Stimulated activated CD4-positive, alpha-beta T cell treated with anti-CD3 and anti-CD28 coated beads, Interleukin-2, amount 100 ng/mL, for 4 hours (primary cell): ENCODE data around the gene CLINT1.
"Not testable (repeated sequence)": the region's sequence is repeated elsewhere in the genome, so short reads cannot be mapped to it uniquely, and the experiment has no call there.

ENCODE experiments used
- DNase-seq: peaks from one replicate; pipeline ENCODE4 v3.0.0-alpha.2; 2020; ENCODE audit warnings: low read depth

Gene CLINT1

DNA sequence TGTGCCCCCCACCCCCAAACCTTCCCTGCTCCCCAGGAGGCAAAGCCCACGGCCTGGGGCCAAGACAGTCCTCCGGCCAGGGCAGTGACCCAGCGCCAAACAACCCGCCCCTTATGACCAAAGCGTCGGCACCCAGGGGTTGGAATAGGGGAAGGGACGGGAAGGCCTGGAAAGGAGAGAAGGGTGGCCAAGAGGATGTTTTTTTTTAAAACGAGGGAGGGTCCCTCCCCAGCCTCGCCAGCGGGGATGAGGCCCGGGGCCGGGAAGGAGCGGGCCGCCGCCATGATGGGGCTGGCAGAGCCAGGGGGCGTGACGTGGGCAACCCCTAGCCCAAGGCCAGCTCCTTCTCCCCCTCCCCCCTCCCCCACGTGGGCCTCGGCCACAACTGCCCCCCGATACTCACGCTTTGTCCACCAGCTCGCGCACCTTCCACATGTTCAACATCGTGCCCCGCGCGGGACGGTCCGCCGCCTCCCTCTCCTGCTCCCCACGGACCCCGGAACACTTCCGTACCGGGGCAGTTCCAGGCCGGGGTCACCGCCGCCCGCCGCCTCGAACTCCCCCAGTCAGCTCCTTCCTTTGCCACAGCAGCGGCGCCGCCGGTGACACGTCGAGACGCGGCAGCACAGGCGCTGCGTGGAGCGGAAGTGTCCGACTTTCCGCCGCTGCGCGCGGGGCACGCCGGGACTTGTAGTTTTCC, at the start of gene CLINT1:
TSS of gene CLINT1 (minus strand) at position 619 of the 700 bp plus-strand sequence. CDS start at position 444, 175 bp downstream.
- peak; percentile 83 for DNase-seq

DNA sequence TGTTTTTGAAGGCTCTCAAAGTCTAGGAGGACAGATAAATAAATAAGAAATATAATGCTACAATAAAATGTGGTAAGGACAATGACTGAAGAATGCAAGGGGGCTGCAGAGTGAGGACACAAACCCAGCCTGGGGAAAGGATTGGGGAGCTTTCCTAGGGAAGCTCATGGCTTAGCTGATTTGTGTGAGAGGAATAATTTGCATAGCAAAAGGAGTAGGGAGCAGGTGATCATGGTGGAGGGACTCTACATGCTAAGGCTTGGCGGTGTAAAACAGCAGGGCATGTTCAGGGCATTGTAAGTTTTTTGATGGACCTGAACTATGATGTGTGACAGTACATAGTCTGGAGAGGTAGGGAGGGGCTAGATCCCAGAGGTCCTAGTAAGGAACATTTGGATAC, 49.5 kb upstream of the CLINT1 start:
- DNase-seq: no peak

DNA sequence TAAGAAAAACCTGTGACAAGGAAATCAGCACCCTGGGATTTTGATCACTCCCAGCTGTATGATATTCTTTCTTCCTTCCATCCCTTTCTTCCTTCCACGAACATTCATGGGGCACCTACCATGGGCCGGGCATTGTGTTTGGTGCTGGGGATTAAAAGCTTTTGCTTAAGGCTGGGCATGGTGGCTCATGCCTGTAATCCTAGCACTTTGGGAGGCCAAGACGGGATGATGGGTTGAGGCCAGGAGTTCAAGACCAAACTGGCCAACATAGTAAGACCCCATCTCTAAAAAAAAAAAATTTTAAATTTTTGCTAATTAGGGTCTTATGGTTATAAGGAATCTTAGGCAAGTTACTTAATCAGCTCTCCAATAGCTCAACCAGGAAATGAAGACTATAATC, 48.5 kb upstream of the CLINT1 start:
- no peak for DNase-seq

DNA sequence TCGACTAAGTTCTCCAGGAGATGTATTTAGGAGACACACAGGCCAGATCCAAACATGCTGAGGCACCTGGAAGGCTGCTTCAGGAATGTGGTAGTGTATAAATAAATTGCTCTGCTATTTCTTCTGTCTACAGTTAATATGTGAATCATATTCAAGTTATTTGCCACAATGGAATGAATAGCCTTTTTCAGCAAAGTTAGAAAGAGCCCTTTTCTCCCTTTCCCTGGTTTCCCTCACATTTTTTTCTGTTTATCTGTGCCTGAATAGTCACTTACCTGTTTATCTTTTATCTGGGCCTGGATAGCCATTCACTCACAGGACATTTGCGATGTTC, 44.1 kb upstream of the CLINT1 start:
- no peak for DNase-seq

DNA sequence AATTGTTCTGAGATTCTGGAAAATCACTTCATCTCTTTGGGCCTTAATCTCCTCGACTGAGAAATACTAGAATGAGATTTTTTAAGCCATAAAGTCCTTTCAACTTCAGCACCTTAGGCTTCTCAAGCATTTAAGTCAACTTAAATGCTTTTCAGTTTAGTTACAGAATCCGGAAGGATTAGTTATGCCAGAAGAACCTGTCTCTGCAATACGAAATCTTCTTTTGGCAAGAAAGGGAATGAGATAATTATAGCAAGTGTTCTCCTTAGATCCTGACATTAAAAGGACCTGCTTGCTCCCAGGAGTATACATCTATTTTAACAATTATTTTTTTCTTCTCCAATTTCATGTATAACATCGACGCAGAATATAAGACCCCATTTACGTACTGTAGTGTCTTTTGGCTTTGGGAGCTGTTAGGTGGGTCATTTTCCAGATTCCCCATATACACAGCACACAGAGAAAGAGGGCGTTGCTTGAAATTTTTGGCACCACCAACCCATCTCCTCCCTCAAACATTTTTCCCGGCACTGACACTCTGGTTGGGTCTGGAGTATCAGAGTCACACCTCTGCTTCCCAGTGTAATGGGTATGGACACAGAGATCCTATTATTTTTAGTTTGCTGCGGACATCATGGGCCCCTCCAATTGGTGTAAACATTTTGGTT, 43.6 kb upstream of the CLINT1 start:
- no peak for DNase-seq

DNA sequence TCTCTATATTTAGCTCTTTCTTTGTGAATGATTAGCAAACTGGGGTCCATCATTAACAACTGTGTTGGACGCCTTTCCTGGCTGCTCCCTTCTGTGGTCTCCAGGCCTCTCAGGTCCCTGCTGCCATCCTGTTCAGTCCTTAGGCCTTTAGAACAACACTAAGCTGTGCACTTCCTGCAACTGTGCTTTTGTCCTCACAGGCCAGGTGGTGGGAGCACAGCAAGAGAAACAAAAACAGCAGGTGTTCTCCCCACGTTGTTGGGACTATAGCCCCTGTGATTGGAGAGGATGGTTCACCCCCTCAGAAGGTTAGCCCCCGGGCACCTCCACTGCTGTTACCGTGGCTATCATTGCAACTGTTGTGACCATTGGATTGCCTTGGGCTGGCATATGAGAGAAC, 41.7 kb upstream of the CLINT1 start:
- DNase-seq: no peak

DNA sequence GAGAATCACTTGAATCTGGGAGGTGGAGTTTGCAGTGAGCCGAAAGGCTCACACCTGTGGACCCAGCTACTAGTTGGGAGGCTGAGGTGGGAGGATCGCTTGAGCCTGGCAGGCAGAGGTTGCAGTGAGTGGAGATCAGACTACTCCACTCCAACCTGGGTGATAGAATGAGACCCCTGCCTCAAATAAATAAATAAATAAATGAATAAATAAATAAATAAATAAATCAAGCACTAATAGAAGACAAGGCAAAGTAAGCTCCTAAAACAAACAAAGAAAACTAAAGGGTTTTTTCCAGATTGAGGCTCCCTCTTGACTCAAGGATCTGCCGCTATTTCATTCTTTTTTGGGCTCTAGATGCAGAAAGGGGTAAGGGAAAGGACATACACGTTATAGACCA, 34.7 kb upstream of the CLINT1 start:
- no peak for DNase-seq

DNA sequence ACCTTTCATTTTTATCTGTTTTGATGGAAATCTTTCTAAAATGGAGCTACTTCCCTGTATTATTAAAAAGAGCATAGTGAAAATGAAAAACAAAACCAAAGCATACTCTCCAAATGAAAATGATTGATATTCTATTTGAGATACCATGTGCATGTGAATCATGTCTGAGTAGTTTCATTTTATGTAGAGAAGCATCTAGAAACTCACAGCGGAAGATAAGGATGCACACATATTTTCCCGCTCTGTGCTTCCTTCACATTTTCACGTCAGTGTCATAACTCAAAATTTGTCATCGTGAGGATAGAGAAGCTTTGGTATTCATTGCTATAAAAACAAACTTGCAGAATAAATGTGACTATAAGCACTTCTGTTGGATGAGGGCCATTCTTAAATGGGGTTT, 34.0 kb upstream of the CLINT1 start:
- DNase-seq: no peak

DNA sequence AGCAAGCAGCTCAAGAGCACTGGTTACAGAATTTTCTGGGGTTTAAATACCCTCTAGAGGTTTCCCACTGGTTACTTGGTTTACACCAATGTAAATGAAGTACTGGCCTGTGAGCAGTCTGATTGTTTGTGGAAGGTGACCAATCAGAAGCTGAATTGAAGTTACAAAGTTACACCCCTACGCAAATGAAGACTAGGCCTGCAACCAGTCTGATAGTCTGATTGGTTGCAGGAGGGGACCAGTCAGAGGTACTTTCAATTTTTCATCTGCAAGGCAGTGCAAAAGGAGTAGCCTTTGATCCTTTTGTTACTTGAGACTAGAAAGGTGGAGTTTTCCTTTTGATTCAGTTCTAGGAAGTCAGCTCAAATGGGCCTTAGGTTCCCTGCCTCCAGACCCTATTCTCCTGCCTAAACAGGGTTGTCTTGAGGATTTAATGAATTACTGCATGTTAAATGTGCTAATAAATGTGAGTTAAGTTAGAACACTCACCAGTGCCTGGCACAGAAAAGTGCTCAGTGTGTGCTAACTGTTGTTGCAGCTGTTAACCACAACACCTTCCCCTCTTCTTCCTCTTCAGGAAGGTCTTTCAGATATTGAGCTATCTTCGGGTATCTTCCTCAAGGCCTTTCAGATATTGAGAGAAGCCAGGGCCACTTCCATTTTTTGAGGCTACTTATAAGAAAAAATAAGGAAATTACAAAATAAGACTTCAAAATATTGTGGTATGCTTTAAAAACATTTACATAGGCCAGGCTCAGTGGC, 32.1 kb upstream of the CLINT1 start:
- no peak for DNase-seq

DNA sequence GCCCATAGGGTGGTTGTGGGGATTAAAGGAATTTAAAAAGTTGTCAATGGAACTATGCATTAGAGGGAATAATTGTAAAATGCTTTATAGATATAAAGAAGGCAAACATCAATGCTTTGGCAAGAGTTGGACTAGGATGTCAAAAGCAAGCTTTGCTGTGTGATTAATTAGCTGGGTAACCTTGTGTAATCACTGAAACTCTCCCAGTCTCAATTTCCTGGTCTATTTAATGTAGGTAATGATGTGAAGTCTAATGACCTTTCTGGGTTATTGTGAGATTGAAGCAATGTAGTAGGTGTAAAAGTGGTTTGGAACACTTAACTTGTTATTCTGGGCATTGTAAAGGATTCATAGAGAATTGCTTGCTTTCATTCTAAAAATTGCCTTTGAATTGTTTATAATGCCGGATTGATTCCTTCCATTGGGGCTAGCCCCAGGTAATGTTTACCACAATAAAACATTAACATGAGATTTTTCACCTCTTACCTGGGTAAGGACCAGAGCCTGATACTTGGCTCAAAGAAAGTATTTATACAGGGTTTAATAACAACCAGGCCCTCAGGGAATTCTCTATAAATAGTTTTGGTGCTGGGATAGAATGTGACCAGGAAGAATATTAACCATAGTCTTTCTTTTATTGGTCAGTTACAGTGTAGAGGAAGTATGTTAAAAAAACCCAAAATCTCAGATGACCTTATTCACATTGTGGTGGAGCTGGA, 30.0 kb upstream of the CLINT1 start:
- DNase-seq: no peak

DNA sequence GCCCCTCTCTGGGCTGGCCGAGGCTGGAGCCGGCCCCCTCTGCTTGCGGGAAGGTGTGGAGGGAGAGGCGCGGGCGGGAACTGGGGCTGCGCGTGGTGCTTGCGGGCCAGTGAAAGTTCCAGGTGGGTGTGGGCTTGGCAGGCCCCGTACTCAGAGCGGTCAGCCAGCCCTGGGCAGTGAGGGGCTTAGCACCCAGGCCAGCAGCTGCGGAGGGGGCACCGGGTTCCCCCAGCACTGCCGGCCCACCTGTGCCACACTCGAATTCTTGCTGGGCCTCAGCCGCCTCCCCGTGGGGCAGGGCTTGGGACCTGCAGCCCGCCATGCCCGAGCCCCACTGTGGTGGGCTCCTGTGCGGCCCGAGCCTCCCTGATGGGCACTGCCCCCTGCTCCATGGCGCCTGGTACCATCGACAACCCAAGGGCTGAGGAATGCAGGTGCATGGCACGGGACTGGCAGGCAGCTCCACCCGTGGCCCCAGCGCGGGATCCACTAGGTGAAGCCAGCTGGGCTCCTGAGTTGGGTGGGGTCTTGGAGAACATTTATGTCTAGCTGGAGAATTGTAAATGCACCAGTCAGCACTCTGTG, 27.9 kb upstream of the CLINT1 start:
- no peak for DNase-seq

DNA sequence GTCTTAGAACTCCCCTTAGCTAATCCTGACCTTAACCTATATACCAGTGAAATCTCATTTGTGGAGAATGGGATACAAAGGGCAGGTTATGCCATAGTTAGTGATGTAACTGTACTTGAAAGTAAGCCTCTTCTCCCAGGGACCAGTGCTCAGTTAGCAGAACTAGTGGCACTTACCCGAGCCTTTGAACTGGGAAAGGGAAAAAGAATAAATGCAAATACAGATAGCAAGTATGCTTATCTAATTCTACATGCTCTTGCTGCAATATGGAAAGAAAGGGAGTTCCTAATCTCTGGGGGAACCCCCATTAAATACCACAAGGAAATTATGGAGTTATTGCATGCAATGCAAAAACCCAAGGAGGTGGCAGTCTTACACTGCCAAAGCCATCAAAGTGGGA, 26.1 kb upstream of the CLINT1 start:
- not testable (repeated sequence) for DNase-seq

DNA sequence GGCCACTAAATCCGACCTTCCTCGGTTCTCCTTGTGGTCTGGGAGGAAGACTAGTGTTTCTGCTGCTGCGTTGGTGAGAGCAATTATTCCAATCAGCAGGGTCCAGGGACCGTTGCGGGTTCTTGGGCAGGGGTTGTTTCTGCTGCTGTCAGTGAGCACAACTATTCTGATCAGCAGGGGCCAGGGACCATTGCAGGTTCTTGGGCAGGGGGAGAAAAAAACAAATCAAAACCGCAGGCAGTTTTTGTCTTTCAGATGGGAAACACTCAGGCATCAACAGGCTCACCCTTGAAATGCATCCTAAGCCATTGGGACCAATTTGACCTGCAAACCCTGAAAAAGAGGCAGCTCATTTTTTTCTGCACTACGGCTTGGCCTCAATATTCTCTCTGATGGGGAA, 22.6 kb upstream of the CLINT1 start:
- DNase-seq: not testable (repeated sequence)

DNA sequence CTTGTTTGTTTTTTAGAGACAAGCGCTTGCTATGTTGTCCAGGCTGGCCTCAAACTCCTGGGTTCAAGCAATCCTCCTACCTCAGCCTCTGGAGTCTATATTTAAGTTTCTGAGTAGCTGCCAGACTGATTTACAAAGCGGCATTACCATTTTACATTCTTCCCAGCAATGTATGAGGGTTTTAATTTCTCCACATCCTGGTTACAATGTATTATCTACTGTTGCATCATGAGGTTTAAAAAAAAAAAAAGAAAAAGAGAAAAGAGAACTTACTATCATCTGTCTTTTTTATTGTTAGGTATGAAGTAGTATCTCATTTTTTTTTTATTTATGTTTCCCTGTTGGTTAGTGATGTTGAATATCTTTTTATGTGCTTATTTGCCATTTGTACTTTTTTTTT, 18.9 kb upstream of the CLINT1 start:
- no peak for DNase-seq

DNA sequence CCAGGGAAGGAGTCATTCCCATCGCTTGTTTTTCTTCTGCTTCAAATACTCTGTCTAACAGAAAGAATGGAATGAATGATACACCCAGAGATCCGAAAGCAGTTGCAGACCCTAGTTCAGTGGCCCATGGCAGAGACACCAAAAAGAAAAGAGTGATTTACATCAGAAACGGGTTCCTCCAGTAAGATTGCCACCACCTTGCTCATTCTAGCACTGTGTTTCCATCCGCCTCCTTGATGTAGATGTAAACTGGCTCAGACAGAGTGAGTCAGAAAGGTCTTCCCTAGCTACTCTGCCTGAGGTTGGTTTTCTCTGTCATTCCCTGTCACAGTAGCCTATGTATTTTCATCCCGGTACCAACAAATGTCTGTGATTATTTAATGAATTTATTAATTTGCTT, 15.9 kb upstream of the CLINT1 start:
- DNase-seq: no peak

DNA sequence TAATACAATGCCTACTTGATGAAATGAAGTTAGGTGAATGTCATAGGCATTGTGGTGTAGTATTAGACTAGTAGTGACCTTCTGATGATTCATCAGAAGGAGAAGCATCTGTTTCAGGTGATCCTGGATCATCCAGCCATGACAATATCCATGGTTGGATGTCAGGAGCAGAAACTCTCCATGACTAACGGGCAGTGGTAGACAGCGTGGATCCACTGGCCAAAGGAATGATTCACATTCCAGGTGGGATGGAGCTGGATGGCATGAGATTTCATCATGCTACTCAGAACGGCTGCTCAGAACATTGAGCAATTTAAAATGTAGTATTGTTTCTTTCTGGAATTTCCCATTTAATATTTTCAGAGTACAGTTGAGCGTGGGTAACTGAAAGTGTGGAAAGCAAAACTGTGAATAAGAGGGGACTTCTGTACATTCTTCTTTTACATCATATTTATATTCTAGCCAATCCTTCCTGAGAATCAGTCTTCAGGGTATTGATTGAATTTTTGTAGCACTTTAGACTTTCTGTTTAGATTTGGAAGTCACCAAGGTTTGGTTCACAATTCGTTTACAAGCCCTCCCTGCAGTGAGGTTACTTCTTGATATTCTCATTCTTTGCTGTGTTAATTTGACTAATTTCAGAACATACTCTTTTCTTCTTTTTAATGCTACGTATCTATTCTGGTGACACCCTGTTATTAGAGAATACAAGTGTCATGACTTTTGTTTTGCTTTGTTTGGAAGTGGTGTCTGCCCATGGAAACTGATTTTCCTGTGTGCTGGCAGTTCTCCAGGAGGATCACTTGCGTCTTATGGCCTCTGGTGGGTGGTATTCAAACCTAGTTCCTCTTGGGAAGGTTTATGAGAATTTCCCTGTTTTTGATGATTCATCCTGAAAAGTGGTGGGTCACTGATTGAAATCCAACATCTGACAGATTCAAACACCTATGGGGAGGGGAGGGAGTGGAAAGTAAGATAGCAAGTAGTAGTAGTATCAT, 12.2 kb upstream of the CLINT1 start:
- DNase-seq: no peak

DNA sequence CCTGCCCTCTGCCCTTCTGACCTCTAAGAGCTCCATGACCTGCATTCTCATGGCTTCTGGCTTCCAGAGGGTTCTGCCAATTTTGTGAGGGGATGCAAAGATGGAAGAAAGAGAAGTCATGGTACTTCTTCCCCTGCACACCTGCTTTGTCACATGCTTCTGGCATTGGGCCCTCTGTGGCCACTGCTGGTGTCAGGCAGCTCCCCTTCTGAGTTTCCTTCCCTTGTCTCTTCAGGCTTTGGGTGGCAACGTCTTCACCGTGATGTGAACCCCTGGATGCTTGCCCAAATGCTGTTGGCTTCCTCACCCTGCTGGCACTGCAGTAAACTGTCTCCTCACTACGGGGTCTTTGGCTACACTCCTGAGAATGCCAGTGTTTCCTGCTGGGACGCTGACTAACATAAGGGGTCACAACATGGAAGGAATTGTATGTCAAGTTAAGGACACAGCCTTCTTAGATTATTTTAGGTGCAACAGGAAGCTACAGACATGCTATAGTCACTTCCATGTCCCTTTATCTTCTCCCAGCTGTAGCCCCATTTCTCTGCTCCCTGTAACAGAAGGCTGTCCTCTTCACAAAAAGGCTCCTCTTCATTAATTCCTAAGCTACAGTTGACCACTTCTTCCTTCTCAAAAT, 8.9 kb upstream of the CLINT1 start:
- no peak for DNase-seq

DNA sequence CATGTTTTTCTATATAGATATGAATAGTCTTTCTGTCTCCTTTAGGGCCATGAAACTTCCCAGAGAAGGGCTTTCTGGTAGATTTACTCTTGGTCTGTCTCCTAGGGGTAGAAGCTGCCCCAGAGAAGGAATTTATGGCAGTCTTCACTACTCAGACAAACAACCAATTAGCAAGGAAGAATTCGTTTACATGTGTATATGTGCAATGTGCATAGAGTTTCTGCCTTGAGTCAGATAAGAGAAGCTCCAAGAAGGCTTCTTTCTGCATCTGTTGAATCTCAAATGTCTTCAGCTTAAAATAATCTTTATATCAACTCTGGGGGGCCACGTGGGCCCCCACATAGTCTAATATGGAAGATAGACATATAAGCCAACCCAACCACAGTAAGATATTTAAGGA, 7.6 kb upstream of the CLINT1 start:
- no peak for DNase-seq

DNA sequence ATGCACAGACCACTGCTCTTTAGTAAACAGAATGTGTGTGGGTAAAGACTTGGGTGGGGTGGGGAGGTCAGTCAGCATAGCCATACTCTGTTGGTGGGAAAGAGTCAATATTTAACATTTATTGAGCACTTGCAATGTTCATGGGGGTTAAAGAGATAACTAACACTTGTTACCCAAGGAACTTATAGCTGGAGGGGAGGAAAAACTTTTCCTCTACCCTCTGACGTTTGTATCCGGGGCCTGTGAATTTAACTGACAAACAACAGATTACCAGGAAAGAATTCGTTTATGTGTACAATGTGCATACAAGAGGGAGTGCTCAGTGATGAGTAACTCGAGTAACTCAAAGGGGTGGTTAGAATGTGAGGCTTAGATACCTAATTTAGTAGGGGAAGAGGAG, 6.8 kb upstream of the CLINT1 start:
- DNase-seq: no peak

DNA sequence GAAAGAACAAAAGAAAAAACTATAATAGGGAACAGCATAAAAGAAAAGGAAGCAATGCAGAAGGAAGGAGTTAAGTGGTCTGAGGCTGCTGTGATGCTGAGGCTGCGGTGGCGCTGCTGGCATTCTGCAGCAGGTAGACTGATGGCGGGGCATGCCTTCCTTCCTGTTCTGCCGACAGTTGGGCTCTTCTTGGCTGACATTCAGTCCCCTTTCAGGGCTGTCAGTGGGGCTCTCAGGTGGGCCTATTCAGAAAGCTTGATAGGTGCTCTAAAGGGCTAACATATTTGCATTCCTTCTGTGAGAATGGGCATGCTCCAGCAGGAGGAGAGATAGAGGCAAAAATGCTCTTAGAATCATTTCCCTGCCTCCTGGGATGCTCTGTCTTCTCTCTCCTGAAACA, 5.1 kb upstream of the CLINT1 start:
- DNase-seq: no peak
